GM23338 (cell line): Measurements from ENCODE around the gene STARD13. TPM values are rescaled to one million over a fixed set of nuclear protein-coding genes. Genes with fewer than 3 reads are reported as not detected.

Source experiments
- ATAC-seq: fragments of 200-7000 bp; cut with Tn5 transposase; 3 replicates; pipeline ENCODE4 v1.9.1; 2020
- DNase-seq: peaks from one replicate; pipeline ENCODE4 v3.0.0-alpha.2; 2015; ENCODE audit warnings: low spot score
- H2AFZ ChIP-seq: fragments of 200-600 bp; sonication (generic); 2 replicates; pipeline ENCODE4 v1.8.0; 2016; ENCODE audit warnings: antibody characterized with exemption, mild to moderate bottlenecking, moderate library complexity
- H3F3A ChIP-seq: fragments of 200-600 bp; sonication (generic); replicated peaks from 2 replicates; pipeline ENCODE4 v1.8.0; 2017; ENCODE audit warnings: antibody characterized with exemption, mixed run types, low read depth
- H3K27ac ChIP-seq: fragments of 200-600 bp; sonication (generic); 2 replicates; pipeline ENCODE4 v1.6.1; 2016; ENCODE audit warnings: low read depth
- H3K27me3 ChIP-seq: fragments of 200-600 bp; sonication (generic); 2 replicates; pipeline ENCODE4 v1.8.0; 2016; ENCODE audit warnings: mild to moderate bottlenecking, mixed run types, moderate library complexity; ENCODE audit not compliant: insufficient read depth
- H3K36me3 ChIP-seq: fragments of 200-600 bp; sonication (generic); 2 replicates; pipeline ENCODE4 v1.8.0; 2016; ENCODE audit warnings: mild to moderate bottlenecking; ENCODE audit not compliant: insufficient read depth
- H3K4me1 ChIP-seq: fragments of 200-600 bp; sonication (generic); 2 replicates; pipeline ENCODE4 v1.8.0; 2016; ENCODE audit warnings: mild to moderate bottlenecking, moderate library complexity; ENCODE audit not compliant: insufficient read depth
- H3K4me2 ChIP-seq: fragments of 200-600 bp; sonication (generic); 2 replicates; pipeline ENCODE4 v1.7.1; 2017; ENCODE audit warnings: mixed run types
- H3K4me3 ChIP-seq: fragments of 200-600 bp; sonication (generic); 2 replicates; pipeline ENCODE4 v1.6.1; 2016; ENCODE audit warnings: mixed run types
- H3K79me2 ChIP-seq: fragments of 200-600 bp; sonication (generic); replicated peaks from 2 replicates; pipeline ENCODE4 v1.8.0; 2017; ENCODE audit warnings: mild to moderate bottlenecking; ENCODE audit not compliant: insufficient read depth
- H3K9me2 ChIP-seq: fragments of 200-600 bp; sonication (generic); 2 replicates; pipeline ENCODE4 v1.8.0; 2017; ENCODE audit not compliant: insufficient read depth
- H4K20me1 ChIP-seq: fragments of 200-600 bp; sonication (generic); replicated peaks from 2 replicates; pipeline ENCODE4 v1.8.0; 2017; ENCODE audit warnings: mild to moderate bottlenecking; ENCODE audit not compliant: insufficient read depth
- H3K27ac Mint-ChIP-seq: 2 replicates; pipeline ENCODE4 v1.8.0; 2020; ENCODE audit warnings: inconsistent platforms, mild to moderate bottlenecking, moderate library complexity, mixed read lengths
- H3K27me3 Mint-ChIP-seq: 3 replicates; pipeline ENCODE4 v1.8.0; 2022; ENCODE audit warnings: low read depth, mild to moderate bottlenecking, moderate library complexity, mixed read lengths, inconsistent platforms; ENCODE audit not compliant: insufficient read depth, poor library complexity
- H3K36me3 Mint-ChIP-seq: 3 replicates; pipeline ENCODE4 v1.8.0; 2021; ENCODE audit warnings: low read depth, mild to moderate bottlenecking, inconsistent platforms, moderate library complexity, mixed read lengths
- H3K4me1 Mint-ChIP-seq: 3 replicates; pipeline ENCODE4 v1.8.0; 2020; ENCODE audit warnings: mild to moderate bottlenecking, inconsistent platforms, mixed read lengths
- H3K4me3 Mint-ChIP-seq: 3 replicates; pipeline ENCODE4 v1.8.0; 2021; ENCODE audit warnings: moderate library complexity, mild to moderate bottlenecking, inconsistent platforms, mixed read lengths
- H3K9me3 Mint-ChIP-seq: 3 replicates; pipeline ENCODE4 v1.8.0; 2020; ENCODE audit warnings: moderate library complexity, mild to moderate bottlenecking, inconsistent platforms, mixed read lengths
- CREB1 ChIP-seq: fragments of 250-450 bp; sonication (Bioruptor Pico); IDR thresholded peaks from 2 replicates; pipeline ENCODE4 v1.5.0; 2020; ENCODE audit warnings: low read depth, mild to moderate bottlenecking, moderate library complexity
- CTCF ChIP-seq, 2 experiments: fragments of 200-600 bp in 1 of 2; sonication (generic) in 1 of 2; conservative IDR thresholded peaks; 2 replicates each; pipeline versions ENCODE4 v1.5.1 to v1.6.1; 2016 to 2017; ENCODE audit warnings: antibody characterized with exemption in 2 of 2, low read depth in 2 of 2, mild to moderate bottlenecking in 2 of 2, moderate library complexity in 1 of 2
- ETS1 ChIP-seq: IDR thresholded peaks from 2 replicates; pipeline ENCODE4 v1.6.1; 2016; ENCODE audit warnings: antibody characterized with exemption
- EZH2 ChIP-seq: fragments of 200-600 bp; sonication (generic); IDR thresholded peaks from one replicate; pipeline ENCODE4 v1.8.0; 2017; ENCODE audit warnings: antibody characterized with exemption, mild to moderate bottlenecking, low read depth; ENCODE audit not compliant: unreplicated experiment
- EZH2phosphoT487 ChIP-seq: fragments of 200-600 bp; sonication (generic); IDR thresholded peaks from one replicate; pipeline ENCODE4 v1.8.1; 2018; ENCODE audit warnings: antibody characterized with exemption; ENCODE audit not compliant: unreplicated experiment
- JUNB ChIP-seq: IDR thresholded peaks from one replicate; pipeline ENCODE4 v1.6.1; 2016; ENCODE audit warnings: antibody characterized with exemption; ENCODE audit not compliant: unreplicated experiment
- NANOG ChIP-seq: IDR thresholded peaks from 2 replicates; pipeline ENCODE4 v1.6.1; 2016; ENCODE audit warnings: antibody characterized with exemption, borderline replicate concordance
- POLR2AphosphoS5 ChIP-seq: IDR thresholded peaks from 2 replicates; pipeline ENCODE4 v1.6.1; 2016; ENCODE audit warnings: antibody characterized with exemption, low read depth
- REST ChIP-seq: IDR thresholded peaks from one replicate; pipeline ENCODE4 v1.6.1; 2018; ENCODE audit warnings: antibody characterized with exemption; ENCODE audit not compliant: unreplicated experiment
- STAT1 ChIP-seq: IDR thresholded peaks from one replicate; pipeline ENCODE4 v1.6.1; 2016; ENCODE audit warnings: antibody characterized with exemption; ENCODE audit not compliant: unreplicated experiment
- ZNF114 ChIP-seq: fragments of 250-450 bp; sonication (Bioruptor Pico); IDR thresholded peaks from 2 replicates; pipeline ENCODE4 v1.5.0; 2020; ENCODE audit warnings: mild to moderate bottlenecking, moderate library complexity
- ZNF331 ChIP-seq: fragments of 250-450 bp; sonication (Bioruptor Pico); IDR thresholded peaks from 2 replicates; pipeline ENCODE4 v1.5.0; 2020; ENCODE audit warnings: low read depth, mild to moderate bottlenecking, moderate library complexity
- polyA plus RNA-seq: library from polyadenylated mRNA; unstranded; fragments of >200 nt; fragmentation: Nextera tagmentation; extraction: Ambion mirVana; gene quantifications from 2 replicates; pipeline ENCODE4 v1.2.1, GENCODE V29; 2016
- total RNA-seq: library from RNA; depleted of rRNA; stranded (reverse); fragments of >200 nt; shearing (Covaris generic); gene quantifications from 2 replicates; pipeline ENCODE4 v1.2.3, GENCODE V29; 2014

STARD13 gene
- total and polyA plus RNA-seq, 2 experiments from 2014 or later, result 3.2 to 5.2 TPM

DNA sequence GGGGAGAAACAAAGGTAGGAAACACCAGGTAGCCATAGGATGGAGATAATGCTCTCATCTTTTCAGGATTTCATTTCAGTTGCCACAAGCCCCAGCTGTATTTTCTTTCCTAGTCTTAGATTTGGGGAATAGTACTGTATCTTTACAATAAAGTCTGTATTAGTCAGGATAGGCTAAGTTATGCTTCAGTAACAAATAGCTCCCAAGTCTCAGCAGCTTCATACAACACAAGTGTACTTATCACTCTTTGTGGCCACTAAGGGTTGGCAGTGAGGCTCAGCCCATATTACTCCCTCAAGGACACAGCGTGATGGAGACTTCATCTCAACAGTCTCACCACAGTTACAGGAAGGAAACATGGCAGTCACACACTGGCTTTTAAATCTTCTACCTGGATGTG, 61.4 kb downstream of the STARD13 start:
- no peak overlapping the region for H3K27ac Mint-ChIP-seq
- Histone ChIP-seq H3K4me2 (no peak overlapping the region), H3K4me1 (peaks cover 20% of the 10 kb centered on the region), H3K27ac (no peak overlapping the region), H3K36me3 (no peaks in the 10 kb centered on the region), H3K9me2 (no peaks in the 10 kb centered on the region), H2AFZ (no peak overlapping the region), H3K4me3 (no peak overlapping the region), H3K79me2 (no peaks in the 10 kb centered on the region), H3F3A (no peaks in the 10 kb centered on the region), H4K20me1 (no peaks in the 10 kb centered on the region), H3K27me3 (no peaks in the 10 kb centered on the region)
- 0 out of 3 replicates have a peak, but pooled peaks cover 5% of the 10 kb centered on the region for H3K9me3 Mint-ChIP-seq
- ATAC-seq (no peak), DNase-seq (no peak)
- no peak overlapping the region for H3K4me3 Mint-ChIP-seq
- peaks cover 21% of the 10 kb centered on the region for H3K4me1 Mint-ChIP-seq
- no peaks in the 10 kb centered on the region for H3K27me3 Mint-ChIP-seq
- TF ChIP-seq REST, result no peak
- no peak for TF ChIP-seq NANOG
- TF ChIP-seq CREB1 (CRISPR knock-in tag), result no peak
- no peak for TF ChIP-seq EZH2phosphoT487
- TF ChIP-seq CTCF (conservative IDR thresholded peaks at IDR 0.05; ENCODE audit: low read depth in 2 of 2), result no peak
- no peak for TF ChIP-seq EZH2
- no peak for TF ChIP-seq ZNF114
- TF ChIP-seq JUNB, result no peak
- TF ChIP-seq ZNF331 (CRISPR knock-in tag), result no peak
- TF ChIP-seq POLR2AphosphoS5, result no peak
- H3K36me3 Mint-ChIP-seq, result peaks cover 10% of the 10 kb centered on the region; the same call in 2 of the 3 replicates

GRCh38 chr13:33219926-33220325, 65.6 kb downstream of the STARD13 start:
- Histone ChIP-seq H3K9me2 (no peaks in the 10 kb centered on the region), H3K4me2 (no peak overlapping the region), H3K27me3 (no peaks in the 10 kb centered on the region), H3K27ac (no peak overlapping the region), H3K4me3 (no peak overlapping the region), H3K79me2 (no peaks in the 10 kb centered on the region), H3F3A (no peaks in the 10 kb centered on the region), H3K36me3 (no peaks in the 10 kb centered on the region), H2AFZ (no peak overlapping the region), H4K20me1 (no peaks in the 10 kb centered on the region), H3K4me1 (no peaks in the 10 kb centered on the region)
- Mint-ChIP-seq H3K36me3 (peaks cover 8% of the 10 kb centered on the region; the same call in 2 of the 3 replicates), H3K27me3 (no peaks in the 10 kb centered on the region), H3K4me3 (no peak overlapping the region), H3K4me1 (peaks cover 6% of the 10 kb centered on the region; the same call in 2 of the 3 replicates), H3K27ac (no peak overlapping the region), H3K9me3 (0 out of 3 replicates have a peak, but pooled peaks cover 5% of the 10 kb centered on the region)
- no peak for ATAC-seq
- DNase-seq, result no peak
- no peak for TF ChIP-seq EZH2phosphoT487
- TF ChIP-seq JUNB, result no peak
- no peak for TF ChIP-seq STAT1
- no peak for TF ChIP-seq NANOG
- TF ChIP-seq CREB1 (CRISPR knock-in tag), result no peak
- TF ChIP-seq CTCF (conservative IDR thresholded peaks at IDR 0.05; ENCODE audit: low read depth in 2 of 2), result no peak
- no peak for TF ChIP-seq ETS1
- TF ChIP-seq ZNF331 (CRISPR knock-in tag), result no peak
